Neural crest cell (in vitro differentiated cells): ENCODE measurements around the gene AP4E1. TPM values are rescaled to one million over a fixed set of nuclear protein-coding genes. Genes with fewer than 3 reads are reported as not detected.

ENCODE experiments used
- DNase-seq: peaks from one replicate; pipeline ENCODE4 v3.0.0; 2021; ENCODE audit warnings: low read depth, mixed read lengths, low spot score
- H3K27ac Mint-ChIP-seq: one replicate; pipeline ENCODE4 v1.8.0; 2021; ENCODE audit warnings: mild to moderate bottlenecking, mixed read lengths; ENCODE audit not compliant: unreplicated experiment
- H3K27me3 Mint-ChIP-seq: 2 replicates; pipeline ENCODE4 v1.8.0; 2021; ENCODE audit warnings: low read depth, mild to moderate bottlenecking, mixed read lengths
- H3K36me3 Mint-ChIP-seq: 2 replicates; pipeline ENCODE4 v1.8.0; 2021; ENCODE audit warnings: low read depth, mild to moderate bottlenecking, mixed read lengths
- H3K4me1 Mint-ChIP-seq: 2 replicates; pipeline ENCODE4 v1.8.0; 2021; ENCODE audit warnings: mixed read lengths
- H3K4me3 Mint-ChIP-seq: one replicate; pipeline ENCODE4 v1.8.0; 2021; ENCODE audit warnings: mild to moderate bottlenecking, mixed read lengths
- H3K9me3 Mint-ChIP-seq: 2 replicates; pipeline ENCODE4 v1.8.0; 2021; ENCODE audit warnings: mixed read lengths
- total RNA-seq: library from RNA; stranded (reverse); gene quantifications from 2 replicates; pipeline ENCODE4 v1.2.1, GENCODE V29; 2021
- TF ChIP-seq, protein P1 (sequence below): fragments of 200-600 bp; sonication (generic); conservative IDR thresholded peaks from 2 replicates; pipeline ENCODE4 v1.5.0; 2021; ENCODE audit warnings: antibody characterized with exemption, mild to moderate bottlenecking

Gene AP4E1
- total RNA-seq, 1 donor from 2014 or later: 10.8 TPM

DNA sequence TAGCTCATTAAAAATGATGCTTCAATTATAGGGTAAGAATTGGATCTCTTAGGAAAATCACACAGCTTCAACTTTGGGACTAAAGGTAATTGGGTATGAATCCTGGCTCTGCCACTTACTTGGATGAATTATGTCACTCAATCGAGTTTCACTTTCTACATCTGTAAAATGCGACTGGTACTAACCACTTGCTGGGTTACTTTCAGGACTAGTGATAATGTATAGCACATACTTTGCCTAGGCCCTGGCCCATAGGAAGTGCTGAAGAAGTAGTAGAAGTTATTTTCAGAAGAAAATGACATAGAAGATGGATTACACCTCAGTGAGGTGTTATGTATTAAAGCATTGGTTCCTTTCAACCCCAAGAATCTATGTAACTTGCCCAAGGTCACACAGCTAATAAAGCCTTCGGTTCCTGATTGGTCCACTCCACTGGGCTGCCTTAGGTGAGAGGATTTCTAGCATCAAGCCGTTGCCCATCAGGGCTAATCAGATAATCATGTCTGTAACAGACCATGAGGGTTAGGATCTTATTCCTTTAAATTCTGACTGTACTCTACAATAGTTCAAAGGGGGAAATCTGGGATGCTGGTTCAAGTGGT, 29.4 kb upstream of the AP4E1 start:
- Mint-ChIP-seq H3K4me1 (peaks cover 8% of the 10 kb centered on the region), H3K27ac (no peak overlapping the region), H3K36me3 (no peaks in the 10 kb centered on the region), H3K9me3 (no peaks in the 10 kb centered on the region), H3K4me3 (no peak overlapping the region), H3K27me3 (no peaks in the 10 kb centered on the region)
- TF ChIP-seq, protein P1, sequence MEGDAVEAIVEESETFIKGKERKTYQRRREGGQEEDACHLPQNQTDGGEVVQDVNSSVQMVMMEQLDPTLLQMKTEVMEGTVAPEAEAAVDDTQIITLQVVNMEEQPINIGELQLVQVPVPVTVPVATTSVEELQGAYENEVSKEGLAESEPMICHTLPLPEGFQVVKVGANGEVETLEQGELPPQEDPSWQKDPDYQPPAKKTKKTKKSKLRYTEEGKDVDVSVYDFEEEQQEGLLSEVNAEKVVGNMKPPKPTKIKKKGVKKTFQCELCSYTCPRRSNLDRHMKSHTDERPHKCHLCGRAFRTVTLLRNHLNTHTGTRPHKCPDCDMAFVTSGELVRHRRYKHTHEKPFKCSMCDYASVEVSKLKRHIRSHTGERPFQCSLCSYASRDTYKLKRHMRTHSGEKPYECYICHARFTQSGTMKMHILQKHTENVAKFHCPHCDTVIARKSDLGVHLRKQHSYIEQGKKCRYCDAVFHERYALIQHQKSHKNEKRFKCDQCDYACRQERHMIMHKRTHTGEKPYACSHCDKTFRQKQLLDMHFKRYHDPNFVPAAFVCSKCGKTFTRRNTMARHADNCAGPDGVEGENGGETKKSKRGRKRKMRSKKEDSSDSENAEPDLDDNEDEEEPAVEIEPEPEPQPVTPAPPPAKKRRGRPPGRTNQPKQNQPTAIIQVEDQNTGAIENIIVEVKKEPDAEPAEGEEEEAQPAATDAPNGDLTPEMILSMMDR: no peak
- DNase-seq: no peak

DNA sequence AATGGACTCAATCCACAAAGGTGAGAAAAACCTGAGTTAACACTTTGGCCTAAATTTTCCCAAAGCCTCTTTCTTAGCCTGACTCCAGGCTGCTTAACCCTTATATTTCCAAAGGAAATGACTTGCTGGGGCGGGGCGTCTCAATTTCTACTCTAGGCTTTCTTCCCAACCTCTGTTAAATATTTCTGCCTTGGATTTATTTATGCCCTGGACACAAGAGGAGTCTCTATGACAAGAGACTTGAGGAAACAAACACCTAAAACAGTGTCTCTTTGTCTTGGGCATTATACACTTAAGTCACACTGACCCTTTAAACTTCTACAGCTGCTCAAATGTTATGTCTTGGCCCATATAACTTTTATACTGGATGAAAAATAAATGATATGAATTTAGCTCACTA, 28.3 kb upstream of the AP4E1 start:
- no peak for DNase-seq
- peaks cover 8% of the 10 kb centered on the region for H3K4me1 Mint-ChIP-seq
- H3K27ac Mint-ChIP-seq: no peak overlapping the region
- no peaks in the 10 kb centered on the region for H3K9me3 Mint-ChIP-seq
- H3K36me3 Mint-ChIP-seq: no peaks in the 10 kb centered on the region
- no peaks in the 10 kb centered on the region for H3K27me3 Mint-ChIP-seq
- H3K4me3 Mint-ChIP-seq: no peak overlapping the region
- TF ChIP-seq, protein P1: no peak

DNA sequence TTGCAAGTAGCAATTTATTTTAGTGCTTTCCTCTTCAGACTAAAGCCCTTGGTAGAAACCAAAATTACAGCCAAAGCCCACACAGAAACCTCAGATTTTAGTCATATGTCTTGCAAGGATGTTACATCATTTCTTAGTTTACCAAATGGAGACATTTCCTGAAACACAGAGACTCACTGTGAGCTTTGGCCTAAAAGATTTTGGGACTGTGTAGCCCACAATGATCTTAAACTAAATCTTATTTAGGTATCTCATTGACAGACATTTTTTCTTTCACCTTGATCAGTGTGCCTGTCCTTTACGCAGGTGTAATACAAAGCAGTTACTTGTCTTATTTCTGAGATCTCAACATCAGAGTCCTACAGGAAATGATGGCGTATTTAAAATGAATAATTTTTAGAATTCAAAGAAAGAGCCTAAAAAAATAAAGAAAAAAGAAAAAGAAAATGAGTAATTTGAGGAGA, 27.8 kb upstream of the AP4E1 start:
- H3K4me1 Mint-ChIP-seq: peaks cover 8% of the 10 kb centered on the region
- no peaks in the 10 kb centered on the region for H3K36me3 Mint-ChIP-seq
- no peaks in the 10 kb centered on the region for H3K27me3 Mint-ChIP-seq
- no peak overlapping the region for H3K4me3 Mint-ChIP-seq
- DNase-seq: no peak
- TF ChIP-seq, protein P1: no peak
- no peaks in the 10 kb centered on the region for H3K9me3 Mint-ChIP-seq
- no peak overlapping the region for H3K27ac Mint-ChIP-seq

DNA sequence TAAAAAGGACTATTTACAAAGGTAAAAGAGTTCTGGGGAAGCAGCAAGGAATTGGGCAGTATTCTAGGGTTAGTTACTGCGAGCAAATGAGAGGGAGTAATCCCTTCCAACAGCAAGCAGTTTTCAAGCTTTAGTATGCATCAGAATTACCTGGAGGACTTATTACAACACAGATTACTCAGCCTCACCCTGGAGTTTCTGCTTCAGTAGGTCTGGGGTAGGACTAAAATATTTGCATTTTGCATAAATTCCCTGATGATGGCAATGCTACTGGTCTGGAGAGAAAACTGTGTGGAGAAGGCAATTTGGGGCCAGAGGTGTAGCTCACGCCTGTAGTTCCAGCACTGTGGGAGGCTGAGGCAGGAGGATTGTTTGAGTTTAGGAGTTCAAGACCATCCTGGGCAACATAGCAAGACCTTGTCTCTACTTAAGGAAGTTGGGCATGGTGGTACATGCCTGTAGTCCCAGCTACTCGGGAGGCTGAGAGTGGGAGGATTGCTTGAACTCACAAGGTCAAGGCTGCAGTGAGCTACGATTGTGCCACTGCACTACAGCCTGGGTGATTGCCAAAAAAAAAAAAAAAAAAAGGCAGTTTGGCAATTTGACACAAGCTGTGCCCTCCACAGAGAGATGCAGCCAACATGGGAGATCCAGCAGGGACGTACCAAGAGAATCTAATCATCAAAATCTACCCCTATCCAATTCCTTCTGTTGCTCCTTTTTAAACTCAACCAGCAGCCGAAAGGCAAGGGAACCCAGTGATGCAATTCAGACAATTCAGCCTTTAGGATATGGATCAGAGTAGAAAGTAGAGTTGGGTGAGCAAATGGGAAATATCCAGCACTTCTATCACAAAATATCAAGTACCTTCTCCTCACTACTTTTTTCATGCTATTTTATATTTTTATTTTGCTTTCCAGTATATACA, 27.1 kb upstream of the AP4E1 start:
- no peaks in the 10 kb centered on the region for H3K9me3 Mint-ChIP-seq
- no peak for DNase-seq
- TF ChIP-seq, protein P1: no peak
- H3K27ac Mint-ChIP-seq: no peak overlapping the region
- H3K4me1 Mint-ChIP-seq: peaks cover 12% of the 10 kb centered on the region
- H3K4me3 Mint-ChIP-seq: no peak overlapping the region
- no peaks in the 10 kb centered on the region for H3K36me3 Mint-ChIP-seq
- H3K27me3 Mint-ChIP-seq: no peaks in the 10 kb centered on the region

DNA sequence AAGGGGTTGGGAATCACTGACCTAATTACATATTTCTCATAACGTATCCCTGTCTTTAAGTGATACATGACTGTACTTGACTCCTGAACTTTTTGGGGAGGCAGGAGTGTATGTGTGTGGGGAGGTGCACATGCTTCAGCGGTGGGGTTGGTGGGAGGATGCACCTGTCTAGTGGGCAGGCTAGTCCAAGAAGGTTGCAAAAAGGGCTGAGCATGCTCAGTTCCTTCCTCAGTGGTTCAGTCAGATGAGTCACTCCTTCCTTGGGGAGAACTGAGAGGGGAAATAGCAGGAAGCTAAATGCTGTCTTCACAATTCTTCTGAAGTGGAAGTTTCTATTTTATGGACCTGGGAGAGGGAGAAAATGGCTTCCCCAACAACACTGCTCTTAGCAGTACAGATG, 24.6 kb upstream of the AP4E1 start:
- no peaks in the 10 kb centered on the region for H3K36me3 Mint-ChIP-seq
- no peaks in the 10 kb centered on the region for H3K9me3 Mint-ChIP-seq
- TF ChIP-seq, protein P1: no peak
- no peak overlapping the region for H3K27ac Mint-ChIP-seq
- no peaks in the 10 kb centered on the region for H3K27me3 Mint-ChIP-seq
- H3K4me3 Mint-ChIP-seq: no peak overlapping the region
- DNase-seq: no peak
- H3K4me1 Mint-ChIP-seq: peaks cover 4% of the 10 kb centered on the region
